GM12865 (cell line): Measurements from ENCODE around the gene RUNDC1.

Experiments used
- DNase-seq: peaks from one replicate; pipeline ENCODE4 v3.0.0; 2010; ENCODE audit warnings: low read depth
- H3K4me3 ChIP-seq: 2 replicates; pipeline ENCODE4 v1.5.1; 2011; ENCODE audit warnings: mild to moderate bottlenecking, low read depth, low read length, control low read depth
- TF ChIP-seq, protein P1 (sequence below): IDR thresholded peaks from 2 replicates; pipeline ENCODE4 v1.5.1; 2011; ENCODE audit warnings: low read length, control low read depth, low read depth, inconsistent platforms; ENCODE audit not compliant: insufficient read depth; ENCODE audit errors: missing control alignments

The RUNDC1 gene

DNA sequence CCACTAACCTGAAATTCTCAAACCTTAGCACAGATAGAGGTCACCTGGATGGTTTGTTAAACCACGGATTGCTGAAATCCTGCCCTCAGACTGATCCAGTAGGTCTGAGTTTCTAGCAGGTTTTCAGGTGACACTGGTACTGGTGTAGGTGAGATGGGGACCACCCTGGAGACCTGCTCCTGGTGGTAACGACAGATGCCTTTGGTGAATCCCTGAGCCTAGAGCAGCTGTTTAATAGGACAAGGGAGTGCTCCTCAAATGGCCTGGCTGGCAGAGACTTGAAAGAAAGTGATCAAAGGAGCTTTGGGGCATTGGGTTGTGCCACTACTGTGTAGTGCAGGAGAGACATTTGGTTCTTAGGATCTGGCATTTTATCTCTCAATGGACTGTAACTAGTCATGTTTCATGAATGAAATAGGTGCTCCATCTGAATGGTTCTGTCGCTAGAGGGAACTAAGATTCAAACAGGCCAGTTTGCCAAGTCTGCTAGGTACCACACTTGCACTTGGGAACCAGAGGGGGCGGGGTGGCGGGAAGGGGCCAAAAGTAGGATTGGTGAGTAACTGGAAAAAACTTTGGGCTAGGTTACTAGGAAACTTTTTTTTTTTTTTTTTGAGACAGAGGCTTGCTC is 23.3 kb downstream of the RUNDC1 start:
- no peak for DNase-seq
- no peak overlapping the region for H3K4me3 ChIP-seq
- TF ChIP-seq, protein P1, sequence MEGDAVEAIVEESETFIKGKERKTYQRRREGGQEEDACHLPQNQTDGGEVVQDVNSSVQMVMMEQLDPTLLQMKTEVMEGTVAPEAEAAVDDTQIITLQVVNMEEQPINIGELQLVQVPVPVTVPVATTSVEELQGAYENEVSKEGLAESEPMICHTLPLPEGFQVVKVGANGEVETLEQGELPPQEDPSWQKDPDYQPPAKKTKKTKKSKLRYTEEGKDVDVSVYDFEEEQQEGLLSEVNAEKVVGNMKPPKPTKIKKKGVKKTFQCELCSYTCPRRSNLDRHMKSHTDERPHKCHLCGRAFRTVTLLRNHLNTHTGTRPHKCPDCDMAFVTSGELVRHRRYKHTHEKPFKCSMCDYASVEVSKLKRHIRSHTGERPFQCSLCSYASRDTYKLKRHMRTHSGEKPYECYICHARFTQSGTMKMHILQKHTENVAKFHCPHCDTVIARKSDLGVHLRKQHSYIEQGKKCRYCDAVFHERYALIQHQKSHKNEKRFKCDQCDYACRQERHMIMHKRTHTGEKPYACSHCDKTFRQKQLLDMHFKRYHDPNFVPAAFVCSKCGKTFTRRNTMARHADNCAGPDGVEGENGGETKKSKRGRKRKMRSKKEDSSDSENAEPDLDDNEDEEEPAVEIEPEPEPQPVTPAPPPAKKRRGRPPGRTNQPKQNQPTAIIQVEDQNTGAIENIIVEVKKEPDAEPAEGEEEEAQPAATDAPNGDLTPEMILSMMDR = no peak

DNA sequence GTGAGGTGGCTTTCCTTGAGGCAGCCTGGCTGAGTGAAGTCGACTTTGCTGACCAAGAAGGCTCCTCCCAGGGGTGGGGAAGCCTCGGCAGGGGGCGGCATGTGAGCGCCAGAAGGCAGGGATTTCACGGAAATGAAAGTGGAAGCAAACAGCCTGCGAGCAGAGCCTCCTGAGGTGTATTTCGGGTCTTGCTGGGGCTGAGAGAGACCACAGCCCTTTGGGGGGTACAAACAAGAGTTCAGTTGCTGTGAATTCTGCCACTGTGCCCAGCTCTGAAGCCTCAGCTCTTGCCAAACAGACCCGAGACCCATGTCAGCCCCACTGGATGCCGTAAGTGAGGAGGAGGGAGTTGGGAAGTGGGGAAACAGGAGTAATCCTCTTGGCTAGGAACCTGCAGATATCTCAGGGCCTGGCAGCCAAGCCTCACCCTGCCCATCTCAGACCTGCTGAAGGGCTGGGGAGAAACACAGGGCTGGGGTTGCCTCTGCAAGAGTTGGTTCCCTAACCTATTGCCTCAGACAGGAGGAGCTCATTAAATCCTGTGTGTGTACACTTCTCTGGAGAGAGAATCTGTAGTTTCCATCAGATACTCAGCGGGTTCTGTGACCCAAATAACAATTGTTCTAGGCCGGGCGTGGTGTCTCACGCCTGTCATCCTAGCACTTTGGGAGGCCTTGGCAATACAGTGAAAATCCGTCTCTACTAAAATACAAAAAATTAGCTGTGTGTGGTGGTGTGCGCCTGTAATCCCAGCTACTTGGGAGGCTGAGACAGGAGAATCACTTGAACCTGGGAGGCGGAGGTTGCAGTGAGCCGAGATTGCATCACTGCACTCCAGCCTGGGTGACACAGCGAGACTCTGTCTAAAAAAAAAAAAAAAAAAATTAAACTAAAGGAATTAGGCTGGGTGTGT is 26.5 kb downstream of the RUNDC1 start, which contains the start of gene IFI35:
Gene IFI35, plus strand, starts transcription at position 146 of the 913 bp plus-strand sequence. Its CDS starts 164 bp downstream, at position 310.
- DNase-seq = peak; percentile 94
- TF ChIP-seq, protein P1 = peak; percentile 44
- H3K4me3 ChIP-seq = peak within 1 kb of the TSS; percentile 86

DNA sequence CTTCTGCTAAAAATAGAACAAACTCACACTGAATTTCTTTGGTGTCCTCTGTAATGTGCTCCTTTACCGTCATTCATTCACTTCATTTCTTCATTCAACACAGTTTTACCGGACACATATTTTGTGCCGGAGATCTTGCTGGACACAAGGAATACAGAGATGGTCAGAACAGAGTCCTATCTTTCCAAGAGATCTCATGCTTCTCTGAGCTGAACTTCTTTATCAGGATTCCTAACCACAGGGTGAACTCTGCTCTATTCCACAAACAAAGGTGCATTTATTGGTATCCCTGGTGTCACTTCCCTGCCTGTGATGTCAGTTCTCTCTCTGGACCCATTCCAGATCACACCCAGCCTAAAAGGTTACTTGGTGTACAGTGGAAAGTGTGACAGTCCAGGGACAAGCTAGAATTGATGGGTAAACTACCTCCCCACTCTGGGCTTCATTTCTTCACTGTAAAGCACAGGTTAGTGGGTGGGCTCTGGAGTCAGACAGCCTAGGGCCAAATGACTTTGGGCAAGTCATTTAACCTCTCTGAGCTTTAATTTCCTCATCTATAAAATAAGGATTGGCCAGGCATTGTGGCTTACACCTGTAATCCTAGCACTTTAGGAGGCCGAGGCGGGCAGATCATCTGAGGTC is 30.4 kb downstream of the RUNDC1 start:
- no peak overlapping the region for H3K4me3 ChIP-seq
- TF ChIP-seq, protein P1 = no peak
- no peak for DNase-seq

DNA sequence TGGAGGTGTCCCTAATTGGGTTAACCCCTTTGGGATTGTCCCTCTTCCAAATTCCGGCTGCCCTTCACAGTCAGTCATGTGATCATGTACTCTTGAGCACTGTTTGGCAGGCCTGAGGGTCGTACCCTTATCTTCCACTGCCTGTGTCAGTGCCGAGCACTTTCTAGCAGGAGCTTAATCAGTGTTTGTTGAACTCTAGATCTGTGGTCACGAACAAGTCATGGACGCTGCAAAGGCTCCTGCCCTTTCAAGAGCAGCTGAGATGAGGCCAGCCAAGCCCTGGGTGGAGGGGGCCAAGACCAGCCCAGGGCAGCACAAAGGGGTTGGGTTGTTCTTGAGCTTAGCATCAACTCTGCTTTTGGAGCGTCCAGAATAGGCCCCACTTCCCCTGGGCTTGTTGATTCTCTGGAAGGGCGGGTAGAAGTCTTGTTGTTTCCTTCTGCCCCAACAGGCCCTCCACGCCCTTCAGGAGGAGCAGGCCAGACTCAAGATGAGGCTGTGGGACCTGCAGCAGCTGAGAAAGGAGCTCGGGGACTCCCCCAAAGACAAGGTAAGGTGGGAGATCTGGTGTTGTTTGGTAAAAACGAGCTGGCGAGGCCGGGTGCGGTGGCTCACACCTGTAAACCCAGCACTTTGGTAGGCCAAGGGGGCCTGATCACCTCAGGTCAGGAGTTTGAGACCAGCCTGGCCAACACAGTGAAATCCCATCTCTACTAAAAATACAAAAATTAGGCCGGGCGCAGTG is 31.5 kb downstream of the RUNDC1 start:
- no peak for DNase-seq
- TF ChIP-seq, protein P1 = no peak

DNA sequence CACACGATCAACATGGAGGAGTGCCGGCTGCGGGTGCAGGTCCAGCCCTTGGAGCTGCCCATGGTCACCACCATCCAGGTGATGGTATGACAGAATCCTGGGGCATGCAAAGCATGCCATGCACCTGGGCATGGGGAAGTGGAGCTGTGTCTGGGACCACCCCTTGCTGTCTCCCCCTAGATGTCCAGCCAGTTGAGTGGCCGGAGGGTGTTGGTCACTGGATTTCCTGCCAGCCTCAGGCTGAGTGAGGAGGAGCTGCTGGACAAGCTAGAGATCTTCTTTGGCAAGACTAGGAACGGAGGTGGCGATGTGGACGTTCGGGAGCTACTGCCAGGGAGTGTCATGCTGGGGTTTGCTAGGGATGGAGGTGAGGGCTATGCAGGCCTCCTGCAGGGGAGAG is 32.9 kb downstream of the RUNDC1 start:
- TF ChIP-seq, protein P1 = no peak
- no peak overlapping the region for H3K4me3 ChIP-seq
- DNase-seq = no peak

More for the DNA sequence above, 31.5 kb downstream of the RUNDC1 start:
- no peak overlapping the region for H3K4me3 ChIP-seq

DNA sequence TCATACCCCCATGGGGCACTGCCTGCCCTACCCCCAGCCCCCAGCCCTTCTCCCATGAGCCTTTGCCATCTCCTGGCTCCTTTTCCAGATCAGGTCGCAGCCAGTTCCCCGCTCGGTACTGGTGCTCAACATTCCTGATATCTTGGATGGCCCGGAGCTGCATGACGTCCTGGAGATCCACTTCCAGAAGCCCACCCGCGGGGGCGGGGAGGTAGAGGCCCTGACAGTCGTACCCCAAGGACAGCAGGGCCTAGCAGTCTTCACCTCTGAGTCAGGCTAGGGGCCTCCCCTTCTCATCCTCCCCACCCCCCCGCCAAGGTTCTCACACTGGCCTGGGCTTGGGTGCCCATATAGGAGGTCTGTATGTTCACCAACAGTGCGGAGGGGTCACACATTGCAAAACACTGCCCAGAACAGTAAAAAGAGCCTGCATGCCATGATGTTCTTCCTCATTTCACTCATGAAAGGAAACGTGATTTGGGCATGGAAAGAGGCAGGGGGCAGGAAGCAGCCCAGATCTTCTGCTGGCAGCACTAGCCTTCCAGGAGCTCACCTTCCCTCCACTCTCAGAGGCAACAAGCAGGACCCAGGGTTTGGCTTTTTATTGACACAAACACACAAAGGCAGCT is 33.8 kb downstream of the RUNDC1 start:
- no peak overlapping the region for H3K4me3 ChIP-seq
- DNase-seq = no peak
- TF ChIP-seq, protein P1 = no peak
